GM18519 (cell line): ENCODE measurements around the gene TSR1.

Experiments
- ATAC-seq: cut with Tn5 transposase; IDR thresholded peaks from one replicate; pipeline ENCODE4 v1.9.1; 2021; ENCODE audit warnings: mild to moderate bottlenecking, moderate library complexity; ENCODE audit not compliant: unreplicated experiment, low FRiP score

Gene TSR1

GRCh38 chr17:2336215-2336851, at the start of gene TSR1:
TSS of gene TSR1 (minus strand) at chr17:2336457. CDS start at chr17:2336427, 30 bp downstream.
- ATAC-seq = peak; percentile 69

DNA sequence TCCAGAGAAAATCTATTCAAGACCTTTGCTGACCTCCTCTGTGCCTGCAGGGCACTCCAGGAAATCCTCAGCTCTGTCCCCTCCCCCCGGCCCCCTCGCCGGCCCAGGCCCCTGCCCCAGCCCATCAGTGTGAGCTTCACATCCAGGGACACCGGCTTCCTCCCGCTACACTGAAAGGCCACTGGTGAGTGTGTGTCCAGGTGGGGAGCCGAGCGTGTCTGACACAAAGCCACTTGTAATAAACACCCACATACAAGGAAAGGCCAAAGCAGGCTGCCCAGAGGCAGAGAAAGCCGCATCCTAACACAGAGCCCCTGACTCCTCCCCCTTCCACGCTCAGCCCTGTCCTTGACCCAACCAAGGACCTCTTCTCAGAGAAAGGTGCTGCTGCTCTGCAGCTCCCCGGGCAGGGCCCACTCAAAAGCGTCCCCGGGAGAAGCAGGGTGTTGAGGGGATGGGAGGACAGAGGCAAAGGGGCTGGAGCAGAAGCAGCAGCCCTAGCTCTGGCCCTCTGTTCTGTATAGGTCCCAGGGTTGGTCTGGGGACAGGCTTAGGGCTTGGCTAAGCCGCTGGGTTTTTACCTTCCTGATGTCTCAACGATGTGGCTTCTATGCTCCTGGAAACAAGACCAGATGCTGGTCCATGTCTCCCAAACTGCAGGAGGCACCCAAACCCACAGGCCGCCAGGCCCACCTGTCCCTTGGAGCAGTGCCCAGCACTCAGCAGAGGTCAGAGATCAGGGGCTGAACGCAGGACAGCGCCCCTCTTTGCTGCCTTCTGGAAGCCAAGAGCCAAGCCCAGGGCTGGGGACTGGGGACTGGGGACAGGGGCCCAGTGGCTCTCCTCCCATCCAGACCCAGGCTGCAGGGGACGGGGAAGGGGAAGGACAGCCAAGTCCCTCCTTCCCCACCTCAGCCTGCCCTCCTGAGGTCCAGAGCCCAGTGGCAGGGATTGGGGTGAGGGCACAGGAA, 49.3 kb upstream of the TSR1 start:
- no peak for ATAC-seq

GRCh38 chr17:2384439-2385127, 48.3 kb upstream of the TSR1 start:
- no peak for ATAC-seq

DNA sequence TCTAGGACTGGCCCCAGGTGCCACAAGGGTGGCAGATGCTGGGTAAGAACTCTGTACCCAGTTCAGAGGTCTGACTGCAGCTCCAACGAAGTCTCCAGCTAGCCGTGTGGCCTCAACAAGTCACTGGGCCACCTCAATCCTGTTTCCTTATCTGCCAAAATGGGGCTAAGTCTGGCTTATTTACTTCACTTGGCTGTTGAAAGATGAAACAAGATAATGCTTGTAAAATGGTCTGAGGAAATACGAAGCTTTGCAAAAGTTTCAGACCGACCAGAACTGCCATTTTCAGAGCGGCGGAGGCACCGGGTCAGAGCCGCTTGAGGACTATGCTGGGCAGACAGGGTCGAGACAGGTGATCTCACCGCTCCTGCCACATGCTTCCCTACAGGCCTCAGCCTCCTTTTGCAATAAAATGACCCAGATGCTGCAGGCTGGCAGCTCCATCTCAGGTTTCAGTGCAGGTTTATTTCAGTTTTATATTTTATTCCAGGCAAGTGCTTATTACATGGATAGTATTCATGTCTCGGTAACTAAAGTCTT, 47.4 kb upstream of the TSR1 start:
- ATAC-seq = no peak

DNA sequence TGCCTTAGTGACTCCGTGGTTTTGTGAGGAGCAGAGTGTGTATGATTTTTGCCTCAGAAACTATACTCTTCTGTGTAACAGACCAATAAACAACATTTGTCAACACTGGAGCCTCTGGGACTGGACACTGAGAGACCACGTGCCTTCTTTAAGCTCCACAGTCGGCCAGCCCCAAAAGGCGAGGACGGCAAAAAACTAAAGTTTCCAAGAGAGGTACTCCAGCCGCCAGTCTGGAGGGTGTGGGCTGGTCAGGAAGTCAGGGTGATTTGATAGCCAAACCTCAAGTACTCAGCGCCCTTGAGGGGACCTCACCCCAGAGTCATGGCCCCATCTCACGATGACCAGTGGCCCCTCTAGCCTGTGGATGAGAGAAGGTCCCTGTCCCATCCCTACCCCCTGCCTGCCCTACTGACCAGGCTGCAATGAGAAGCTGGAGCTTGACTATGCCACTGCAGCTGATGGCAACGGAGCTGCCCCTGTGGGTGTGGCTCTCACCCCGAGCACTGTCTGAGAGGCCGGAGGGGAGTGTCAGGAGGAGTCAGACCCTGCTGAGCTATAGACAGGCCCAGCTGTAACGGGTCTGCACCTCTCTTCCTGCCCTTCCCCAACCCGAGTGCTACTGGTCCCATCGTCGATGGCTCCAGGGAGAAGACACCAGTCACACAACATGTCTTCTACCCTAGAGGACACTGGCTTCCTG, 44.8 kb upstream of the TSR1 start:
- ATAC-seq = no peak

DNA sequence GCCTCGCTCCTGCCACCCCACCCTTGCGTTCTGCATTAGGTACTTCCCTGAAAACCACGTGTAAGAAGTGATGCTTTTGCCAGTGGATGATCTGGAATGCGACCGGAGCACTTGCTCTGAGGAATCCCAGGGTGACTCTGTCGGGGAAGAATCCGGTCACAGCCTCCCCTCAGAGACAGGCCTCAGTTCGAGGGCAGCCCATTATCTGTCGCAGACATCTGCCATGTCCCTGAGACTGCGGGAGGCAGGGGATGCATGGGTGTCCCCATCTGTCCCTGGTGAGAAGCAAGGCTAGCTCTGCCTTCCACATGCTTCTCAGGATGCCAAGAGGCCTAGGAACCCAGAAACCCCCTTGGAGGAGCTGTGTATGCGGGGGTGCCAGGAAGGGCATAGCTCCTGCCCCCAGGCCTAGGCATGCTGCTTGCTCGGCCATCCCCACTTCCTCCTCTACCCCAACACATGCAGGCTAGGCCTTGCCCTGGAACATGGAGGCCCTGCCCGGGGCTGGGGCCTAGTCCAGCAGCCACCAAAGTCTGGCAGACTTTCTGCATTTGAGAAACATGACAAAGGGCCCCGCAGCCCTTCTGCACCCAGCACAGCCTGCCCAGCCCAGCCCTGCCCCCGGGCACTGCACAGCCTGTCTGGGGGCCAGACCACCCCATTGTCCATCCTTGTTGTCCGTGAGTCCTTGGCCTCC, 44.1 kb upstream of the TSR1 start:
- no peak for ATAC-seq

- no peak for ATAC-seq
Measured at GRCh38 chr17:2379489-2380225, 43.4 kb upstream of the TSR1 start.

DNA sequence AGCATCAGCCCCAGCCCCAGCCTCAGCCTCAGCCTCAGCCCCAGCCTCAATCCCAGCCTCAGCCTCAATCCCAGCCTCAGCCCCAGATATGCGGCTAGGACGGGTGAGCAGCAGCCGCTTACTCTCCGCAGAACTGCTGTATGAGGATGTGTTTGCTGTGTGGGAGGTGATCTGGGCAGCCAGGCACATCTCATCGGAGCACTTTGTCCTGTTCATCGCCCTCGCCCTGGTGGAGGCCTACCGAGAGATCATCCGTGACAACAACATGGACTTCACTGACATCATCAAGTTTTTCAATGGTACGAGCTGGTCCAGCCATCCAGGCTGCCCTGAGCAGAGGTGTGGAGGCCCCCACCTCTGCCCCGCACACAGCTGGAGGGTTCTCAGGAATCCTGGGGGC, 42.6 kb upstream of the TSR1 start:
- no peak for ATAC-seq

DNA sequence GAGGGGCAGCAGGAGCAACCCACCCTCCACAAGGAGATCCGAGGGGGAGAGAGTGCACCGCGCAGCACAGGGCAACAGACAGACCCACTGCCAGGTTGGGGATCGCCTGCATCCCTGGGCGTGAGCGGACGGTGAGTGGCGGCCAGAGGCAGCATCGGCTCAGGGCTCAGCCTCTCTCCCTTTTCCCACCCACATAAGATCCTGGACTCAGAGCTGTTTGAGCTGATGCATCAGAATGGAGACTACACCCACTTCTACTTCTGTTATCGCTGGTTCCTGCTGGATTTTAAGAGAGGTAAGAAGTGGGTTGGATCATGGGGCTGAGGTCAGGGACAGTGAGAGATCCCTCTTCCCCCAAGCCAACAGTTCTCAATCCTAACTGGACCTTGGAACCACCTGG, 41.4 kb upstream of the TSR1 start:
- ATAC-seq = no peak

DNA sequence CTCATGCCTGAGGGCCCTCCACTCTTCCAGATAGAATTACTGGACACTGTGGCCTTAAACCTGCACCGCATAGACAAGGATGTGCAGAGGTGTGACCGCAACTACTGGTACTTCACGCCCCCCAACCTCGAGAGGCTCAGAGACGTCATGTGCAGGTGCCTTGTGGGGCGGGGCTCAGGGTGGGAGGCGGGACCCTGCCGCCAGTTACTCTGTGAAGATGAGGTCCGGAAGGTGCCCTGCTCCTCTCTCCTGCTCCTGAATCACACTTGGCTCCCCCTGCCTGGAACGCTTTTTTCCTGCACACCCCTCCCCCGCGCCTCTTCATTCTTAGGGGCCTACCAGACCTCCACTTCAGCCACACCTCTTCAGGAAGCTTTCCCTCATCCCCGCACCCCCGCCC, 39.9 kb upstream of the TSR1 start:
- no peak for ATAC-seq

DNA sequence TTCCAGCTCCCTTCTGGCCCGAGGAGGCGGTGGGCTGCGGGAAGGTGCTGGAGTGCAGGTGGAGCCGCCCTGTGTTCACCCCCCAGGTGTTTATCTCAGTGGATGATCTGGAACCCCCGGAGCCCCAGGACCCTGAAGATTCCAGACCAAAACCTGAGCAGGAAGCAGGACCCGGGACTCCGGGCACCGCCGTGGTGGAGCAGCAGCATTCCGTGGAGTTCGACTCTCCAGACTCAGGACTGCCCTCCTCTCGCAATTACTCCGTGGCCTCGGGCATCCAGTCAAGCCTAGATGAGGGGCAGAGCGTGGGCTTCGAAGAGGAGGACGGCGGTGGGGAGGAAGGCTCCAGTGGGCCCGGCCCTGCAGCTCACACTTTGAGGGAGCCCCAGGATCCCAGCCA, 39.1 kb upstream of the TSR1 start:
- no peak for ATAC-seq

DNA sequence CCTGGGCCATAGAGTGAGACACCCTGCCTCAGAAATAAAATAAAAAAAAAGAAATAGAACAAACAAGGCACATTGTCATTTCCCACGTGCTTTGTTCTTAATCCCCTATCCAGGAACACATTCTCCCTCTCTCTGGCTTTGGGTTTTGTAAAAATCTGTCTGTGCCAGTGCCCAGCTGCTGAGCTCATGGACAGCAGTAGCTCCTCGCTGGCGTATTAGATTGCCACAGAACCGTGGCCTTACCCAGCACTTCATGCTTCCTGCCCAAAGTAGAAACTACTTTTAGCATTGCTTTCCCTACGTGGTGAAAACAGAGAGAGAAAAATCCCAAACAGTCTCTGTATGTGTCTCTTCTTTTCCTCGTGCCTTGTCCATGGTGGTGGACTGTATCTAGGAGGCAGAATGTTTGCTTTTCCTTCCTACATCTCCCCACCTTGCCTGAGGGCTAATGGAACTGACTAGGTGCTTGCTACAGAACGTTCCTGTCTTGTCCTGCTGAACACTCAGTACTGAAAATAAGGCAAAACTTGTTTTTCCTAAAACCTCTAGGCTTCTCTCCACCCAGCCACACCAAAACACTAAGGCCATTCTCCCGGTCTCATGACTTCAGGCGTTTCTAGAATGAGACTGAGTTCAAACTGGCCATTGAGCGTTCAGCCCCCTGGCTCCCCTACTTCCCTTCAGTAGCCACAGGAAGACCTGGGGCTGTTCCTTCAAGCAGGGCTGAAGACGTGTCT, 38.5 kb upstream of the TSR1 start:
- no peak for ATAC-seq

DNA sequence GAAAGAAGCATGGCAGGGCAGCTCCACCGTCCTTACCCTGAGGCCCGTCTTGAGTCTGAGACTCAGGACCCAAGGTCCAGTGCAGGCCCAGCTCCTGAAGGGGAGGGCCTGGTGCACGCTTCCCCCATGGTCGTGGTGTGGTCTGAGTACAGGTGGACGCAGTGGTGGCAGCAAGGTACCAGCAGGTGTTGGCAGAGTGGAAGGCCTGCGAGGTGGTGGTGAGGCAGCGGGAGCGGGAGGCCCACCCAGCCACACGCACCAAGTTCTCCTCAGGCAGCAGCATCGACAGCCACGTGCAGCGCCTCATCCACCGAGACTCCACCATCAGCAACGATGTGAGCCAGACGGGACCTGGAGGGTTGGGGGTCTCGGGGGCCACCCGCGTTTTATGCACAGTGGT, 36.9 kb upstream of the TSR1 start:
- no peak for ATAC-seq

GRCh38 chr17:2372681-2373080, 36.4 kb upstream of the TSR1 start:
- ATAC-seq = no peak

- no peak for ATAC-seq
Measured at GRCh38 chr17:2372180-2372579, 35.9 kb upstream of the TSR1 start.

GRCh38 chr17:2371183-2372130, 35.2 kb upstream of the TSR1 start:
- ATAC-seq = no peak

DNA sequence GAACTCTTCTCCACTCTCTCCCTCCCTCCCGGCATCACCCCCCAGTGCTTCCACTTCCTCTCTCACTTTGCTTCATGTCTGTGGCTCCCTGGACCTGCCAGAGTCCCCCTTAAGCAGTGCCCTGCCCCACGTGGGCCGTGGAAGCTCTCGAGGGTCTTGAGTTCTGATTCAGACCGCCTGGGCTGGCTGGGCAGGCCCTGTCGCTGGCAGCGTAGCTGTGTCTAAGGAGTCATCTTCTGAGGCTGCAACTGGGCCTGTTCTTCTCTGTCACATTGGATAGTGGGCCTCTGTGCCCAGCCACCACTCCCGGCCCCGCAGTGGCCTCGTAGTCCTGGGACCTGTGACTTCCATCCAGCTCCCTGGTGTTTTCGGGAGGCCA, 33.9 kb upstream of the TSR1 start:
- ATAC-seq = no peak
